ENCODE data around the gene MRS2. TPM values are rescaled to one million over a fixed set of nuclear protein-coding genes. Genes with fewer than 3 reads are reported as not detected.

MRS2 gene
- total RNA-seq, 4 donors from 2014 or later: 20.8 to 30.5 (median 27.4) TPM

DNA sequence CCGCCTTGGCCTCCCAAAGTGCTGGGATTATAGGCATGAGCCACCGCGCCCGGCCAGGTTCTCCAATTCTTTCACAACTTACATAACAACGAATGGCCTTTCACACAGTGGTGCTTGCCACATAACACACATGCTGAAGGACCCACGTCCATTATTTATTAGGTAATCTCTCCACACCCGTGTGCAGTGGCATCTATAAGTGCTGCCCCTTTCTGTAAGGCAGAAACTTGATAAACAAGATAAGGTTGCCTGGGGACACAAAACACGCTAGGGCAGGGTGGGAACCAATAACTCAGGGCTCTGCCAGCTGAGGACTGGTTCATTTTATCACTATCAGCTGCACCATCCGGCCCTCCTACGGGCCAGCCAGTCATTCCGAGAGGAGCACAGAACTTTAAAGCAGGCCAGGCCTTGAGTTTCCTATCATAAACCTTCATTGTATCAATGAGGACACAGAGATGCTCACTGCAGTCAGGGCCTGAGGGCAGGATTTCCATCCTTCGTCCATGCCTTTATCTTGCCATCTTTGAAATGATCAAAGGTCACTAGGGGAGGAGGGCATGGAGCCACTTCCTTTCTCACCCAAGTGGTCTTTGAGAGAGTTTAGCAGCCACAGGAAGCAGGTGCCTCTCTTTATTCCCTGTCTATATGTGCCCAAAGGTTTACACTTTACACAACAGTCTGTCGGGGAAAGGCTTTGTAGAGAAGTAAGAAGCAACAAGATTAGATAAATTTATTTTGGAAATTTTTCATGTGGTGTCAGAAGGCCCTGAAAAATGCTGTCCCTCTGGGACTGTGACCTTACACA lies 49.0 kb downstream of the MRS2 start:
- Histone ChIP-seq H3K4me3 (no peak overlapping the region), H3K27ac (no peak overlapping the region), H3K36me3 (no peaks in the 10 kb centered on the region), H3K4me1 (no peaks in the 10 kb centered on the region), H3K27me3 (no peaks in the 10 kb centered on the region), H3K9me3 (no peaks in the 10 kb centered on the region)
- no peak for DNase-seq
- TF ChIP-seq, protein P1, sequence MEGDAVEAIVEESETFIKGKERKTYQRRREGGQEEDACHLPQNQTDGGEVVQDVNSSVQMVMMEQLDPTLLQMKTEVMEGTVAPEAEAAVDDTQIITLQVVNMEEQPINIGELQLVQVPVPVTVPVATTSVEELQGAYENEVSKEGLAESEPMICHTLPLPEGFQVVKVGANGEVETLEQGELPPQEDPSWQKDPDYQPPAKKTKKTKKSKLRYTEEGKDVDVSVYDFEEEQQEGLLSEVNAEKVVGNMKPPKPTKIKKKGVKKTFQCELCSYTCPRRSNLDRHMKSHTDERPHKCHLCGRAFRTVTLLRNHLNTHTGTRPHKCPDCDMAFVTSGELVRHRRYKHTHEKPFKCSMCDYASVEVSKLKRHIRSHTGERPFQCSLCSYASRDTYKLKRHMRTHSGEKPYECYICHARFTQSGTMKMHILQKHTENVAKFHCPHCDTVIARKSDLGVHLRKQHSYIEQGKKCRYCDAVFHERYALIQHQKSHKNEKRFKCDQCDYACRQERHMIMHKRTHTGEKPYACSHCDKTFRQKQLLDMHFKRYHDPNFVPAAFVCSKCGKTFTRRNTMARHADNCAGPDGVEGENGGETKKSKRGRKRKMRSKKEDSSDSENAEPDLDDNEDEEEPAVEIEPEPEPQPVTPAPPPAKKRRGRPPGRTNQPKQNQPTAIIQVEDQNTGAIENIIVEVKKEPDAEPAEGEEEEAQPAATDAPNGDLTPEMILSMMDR (IDR thresholded peaks at IDR 0.05): no peak
- no peak for TF ChIP-seq POLR2A (IDR thresholded peaks at IDR 0.05)

DNA sequence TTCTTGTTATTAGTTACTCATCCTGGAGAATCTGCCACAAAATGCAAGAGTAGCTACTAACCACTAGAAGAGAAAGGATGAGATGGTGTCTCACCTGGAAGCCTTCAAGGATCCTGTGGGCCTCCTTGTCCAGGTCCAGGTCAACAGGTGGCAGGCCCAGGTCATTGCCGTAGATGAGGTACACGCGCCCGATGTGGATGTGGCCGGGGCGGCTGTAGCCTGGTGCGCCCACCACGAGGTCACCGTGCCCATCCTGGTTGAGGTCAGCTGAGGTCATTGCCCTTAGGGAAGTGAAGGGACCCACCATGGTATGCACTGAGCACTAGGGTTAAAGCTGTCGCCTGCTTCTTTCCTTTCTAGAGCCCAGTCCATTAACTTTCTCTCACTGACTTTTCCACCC lies 51.2 kb downstream of the MRS2 start:
- Histone ChIP-seq H3K36me3 (no peaks in the 10 kb centered on the region), H3K27ac (no peak overlapping the region), H3K4me1 (no peaks in the 10 kb centered on the region), H3K9me3 (no peaks in the 10 kb centered on the region), H3K4me3 (no peak overlapping the region), H3K27me3 (no peaks in the 10 kb centered on the region)
- no peak for DNase-seq
- TF ChIP-seq, protein P1 (IDR thresholded peaks at IDR 0.05): no peak
- no peak for TF ChIP-seq POLR2A (IDR thresholded peaks at IDR 0.05)

DNA sequence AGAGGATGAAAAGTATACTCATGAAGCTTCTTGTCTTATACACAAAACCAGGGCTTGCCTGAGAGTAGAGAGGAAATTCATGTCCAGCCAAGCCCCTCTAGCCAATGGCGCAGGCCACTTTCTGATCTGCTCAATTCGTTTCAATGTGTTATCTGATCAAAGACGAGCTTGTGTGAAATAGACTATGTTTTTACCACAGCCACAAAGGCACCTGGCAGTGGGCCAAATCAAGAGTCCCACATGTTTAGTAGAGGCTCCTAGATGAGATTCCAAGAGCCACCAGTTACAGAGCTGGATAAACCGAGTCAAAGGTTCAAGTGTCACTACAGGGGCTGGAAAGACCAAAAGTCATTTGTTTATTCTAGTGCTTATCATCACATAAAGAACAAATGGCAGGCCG lies 51.7 kb downstream of the MRS2 start:
- TF ChIP-seq, protein P1 (IDR thresholded peaks at IDR 0.05): no peak
- no peak for TF ChIP-seq POLR2A (IDR thresholded peaks at IDR 0.05)
- Histone ChIP-seq H3K36me3 (no peaks in the 10 kb centered on the region), H3K4me3 (no peak overlapping the region)

DNA sequence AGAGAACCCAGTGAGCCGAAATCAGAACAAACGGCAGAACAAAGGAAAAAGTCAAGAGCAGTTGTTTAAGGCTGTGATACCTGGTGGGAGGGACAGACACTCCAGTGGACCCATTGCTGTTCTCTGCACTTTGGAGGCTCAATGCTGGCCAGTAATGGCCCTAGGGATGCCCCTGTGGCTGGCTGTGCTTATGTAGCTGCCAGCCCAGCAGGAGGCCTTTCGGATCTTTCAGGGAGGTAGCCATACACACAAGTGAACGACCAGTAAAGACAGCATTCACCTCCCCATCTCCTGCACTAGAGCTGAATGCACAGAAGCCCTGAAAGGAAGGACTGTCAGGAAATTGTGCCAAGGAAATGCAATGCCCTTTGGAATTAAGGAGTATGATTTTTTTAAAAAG lies 52.3 kb downstream of the MRS2 start:
- H3K9me3 ChIP-seq: no peaks in the 10 kb centered on the region
- H3K4me3 ChIP-seq: no peak overlapping the region
- no peak for DNase-seq
- no peak for TF ChIP-seq POLR2A (IDR thresholded peaks at IDR 0.05)
- TF ChIP-seq, protein P1 (IDR thresholded peaks at IDR 0.05): no peak
- H3K27me3 ChIP-seq: no peaks in the 10 kb centered on the region
- H3K4me1 ChIP-seq: no peaks in the 10 kb centered on the region
- H3K27ac ChIP-seq: no peak overlapping the region
- H3K36me3 ChIP-seq: no peaks in the 10 kb centered on the region

More for the DNA sequence above, 51.7 kb downstream of the MRS2 start:
- Histone ChIP-seq H3K4me1 (no peaks in the 10 kb centered on the region), H3K27me3 (no peaks in the 10 kb centered on the region), H3K27ac (no peak overlapping the region), H3K9me3 (no peaks in the 10 kb centered on the region)
- no peak for DNase-seq

DNA sequence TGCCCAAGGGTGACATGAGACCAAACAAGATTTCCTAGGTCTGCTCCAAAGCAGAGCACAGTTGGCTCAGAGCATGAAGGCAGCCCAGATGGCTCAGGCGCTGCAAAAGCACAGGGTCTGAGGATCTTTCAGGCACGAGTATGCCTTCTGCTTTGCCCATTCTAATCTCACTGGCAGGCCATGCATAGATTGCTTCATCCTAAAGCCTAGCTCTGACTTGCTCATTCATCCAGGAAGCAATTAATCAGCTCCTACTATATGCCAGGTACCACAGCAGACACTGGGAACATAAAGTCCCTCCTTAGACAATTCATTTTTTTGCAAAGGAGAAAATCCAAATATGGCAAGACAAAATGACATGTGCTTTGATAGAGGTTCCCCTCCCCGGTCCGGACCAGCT lies 55.4 kb downstream of the MRS2 start:
- H3K4me1 ChIP-seq: no peaks in the 10 kb centered on the region
- H3K27me3 ChIP-seq: no peaks in the 10 kb centered on the region
- no peaks in the 10 kb centered on the region for H3K9me3 ChIP-seq
- H3K4me3 ChIP-seq: no peak overlapping the region
- TF ChIP-seq, protein P1 (IDR thresholded peaks at IDR 0.05): no peak
- no peak for TF ChIP-seq POLR2A (IDR thresholded peaks at IDR 0.05)
- no peak overlapping the region for H3K27ac ChIP-seq
- H3K36me3 ChIP-seq: no peaks in the 10 kb centered on the region
- DNase-seq: no peak

Data from Peyer's patch (tissue), 4 donors.